Panc1 (cell line): Measurements from ENCODE around the gene WWTR1. TPM values are rescaled to one million over a fixed set of nuclear protein-coding genes. Genes with fewer than 3 reads are reported as not detected.

Source experiments
- ATAC-seq: fragments of 200-7000 bp; cut with Tn5 transposase; 2 replicates; pipeline ENCODE4 v1.9.1; 2020; ENCODE audit warnings: mild to moderate bottlenecking, moderate library complexity
- BruUV-seq: library from RNA; stranded (reverse); fragments of 400-500 nt; replicated peaks from 2 replicates; lab custom pipeline; 2021; lab: Mats Ljungman, UMichigan
- CTCF ChIA-PET: fragments of 300-600 bp; sonication (Branson Sonifier 250); formaldehyde crosslinking; loops from one replicate; lab custom pipeline; 2022; ENCODE audit warnings: antibody characterized with exemption; lab: Charles Lee
- POLR2A ChIA-PET: fragments of 300-600 bp; sonication (Branson Sonifier 250); formaldehyde crosslinking; loops from one replicate; lab custom pipeline; 2022; ENCODE audit warnings: antibody characterized with exemption; lab: Charles Lee
- DNase-seq: peaks from one replicate; pipeline ENCODE4 v3.0.0-alpha.2; 2010; ENCODE audit warnings: low read depth, low spot score
- H3K27ac ChIP-seq: 2 replicates; pipeline ENCODE4 v1.5.1; 2011; ENCODE audit warnings: mild to moderate bottlenecking, low read length, inconsistent platforms
- H3K27me3 ChIP-seq: fragments of 200-500 bp; sonication (Bioruptor generic); 2 replicates; pipeline ENCODE4 v1.6.0; 2014; ENCODE audit warnings: low read length, inconsistent platforms; ENCODE audit not compliant: control insufficient read depth, insufficient read depth
- H3K36me3 ChIP-seq: fragments of 200-500 bp; sonication (Bioruptor generic); 2 replicates; pipeline ENCODE4 v1.5.1; 2014; ENCODE audit warnings: inconsistent platforms, mild to moderate bottlenecking, low read length, moderate library complexity; ENCODE audit not compliant: control insufficient read depth, insufficient read depth
- H3K4me1 ChIP-seq: 2 replicates; pipeline ENCODE4 v1.5.1; 2011; ENCODE audit warnings: inconsistent platforms, mild to moderate bottlenecking, low read length, moderate library complexity; ENCODE audit not compliant: control insufficient read depth, insufficient read depth
- H3K4me3 ChIP-seq, 2 experiments: 2 replicates each; pipeline ENCODE4 v1.5.1; 2011 to 2012; ENCODE audit warnings: low read depth in 2 of 2, low read length in 2 of 2, mild to moderate bottlenecking in 2 of 2, inconsistent platforms in 1 of 2, moderate library complexity in 1 of 2
- H3K9me3 ChIP-seq: fragments of 200-500 bp; sonication (Bioruptor generic); 2 replicates; pipeline ENCODE4 v1.5.1; 2014; ENCODE audit warnings: low read depth, mild to moderate bottlenecking, inconsistent platforms, low read length, moderate library complexity; ENCODE audit not compliant: control insufficient read depth, insufficient read depth
- POLR2AphosphoS5 ChIP-seq: IDR thresholded peaks from 2 replicates; pipeline ENCODE4 v1.6.1; 2012; ENCODE audit warnings: mild to moderate bottlenecking, low read depth, low read length, moderate library complexity
- REST ChIP-seq, 2 experiments: IDR thresholded peaks; 2 replicates each; pipeline ENCODE4 v1.6.1; 2011 to 2012; ENCODE audit warnings: low read depth in 2 of 2, control low read depth in 1 of 2, low read length in 1 of 2, mild to moderate bottlenecking in 1 of 2, moderate library complexity in 1 of 2; ENCODE audit not compliant: insufficient read depth in 1 of 2
- SIN3A ChIP-seq: IDR thresholded peaks from 2 replicates; pipeline ENCODE4 v1.6.1; 2012; ENCODE audit warnings: low read depth, mild to moderate bottlenecking, low read length, moderate library complexity, borderline replicate concordance; ENCODE audit not compliant: insufficient read depth
- TCF7L2 ChIP-seq: IDR thresholded peaks from 2 replicates; pipeline ENCODE4 v1.6.1; 2011; ENCODE audit warnings: mild to moderate bottlenecking, low read depth, low read length, inconsistent platforms
- in situ Hi-C: cut with HindIII; loops from 2 replicates; pipeline ENCODE4 v1.10.0; 2016; ENCODE audit warnings: low sequenced_read_pairs, low pct_unique_long_range_greater_than_20kb
- intact Hi-C: fragments of 100-400 bp; cut with micrococcal nuclease; formaldehyde crosslinking; loops from one replicate; pipeline ENCODE4 v1.10.0; 2022; ENCODE audit not compliant: unreplicated experiment
- total RNA-seq: library from RNA; stranded (reverse); gene quantifications from one replicate; pipeline ENCODE4 v1.2.1, GENCODE V29; 2021; ENCODE audit not compliant: unreplicated experiment

WWTR1 gene
- total RNA-seq, 1 experiment from 2014 or later = 298 TPM

DNA sequence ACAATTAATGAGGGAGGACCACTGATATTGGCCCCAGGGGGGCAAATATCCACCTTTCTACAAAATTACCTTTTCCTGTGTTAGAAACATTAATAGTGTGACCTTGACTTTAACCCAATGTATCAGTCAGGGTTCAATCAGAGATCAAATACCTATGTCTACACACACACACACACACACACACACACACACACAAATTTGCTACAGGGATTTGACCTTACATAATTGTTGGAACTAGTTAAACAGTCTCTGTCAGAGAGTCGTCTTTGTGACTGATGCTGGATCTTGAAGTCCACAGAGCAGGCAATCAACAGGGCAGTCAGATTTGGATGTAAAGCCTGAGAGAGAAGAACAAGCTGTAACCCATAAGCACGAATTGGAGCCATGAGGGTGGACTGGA, 150.9 kb downstream of the WWTR1 start:
- Histone ChIP-seq H3K9me3 (no peaks in the 10 kb centered on the region), H3K27ac (peak overlapping the region; percentile 98), H3K4me3 (peak overlapping the region in 1 of 2 experiments; percentile 24; a peak in 1 of 4 replicates), H3K4me1 (peaks cover 70% of the 10 kb centered on the region), H3K27me3 (no peaks in the 10 kb centered on the region), H3K36me3 (no peaks in the 10 kb centered on the region)
- TF ChIP-seq TCF7L2 (no peak), SIN3A (no peak), POLR2AphosphoS5 (no peak), REST (IDR thresholded peaks at IDR 0.05; ENCODE audit: insufficient read depth in 1 of 2, low read depth in 2 of 2, low read length in 1 of 2) (no peak)
- ATAC-seq (peak; percentile 12; the same call in 1 of the 2 replicates), DNase-seq (no peak)
- POLR2A ChIA-PET = interaction anchor here (0.6 to 1.5 kb wide), 4 partner anchors 65 to 136 kb away, joined by 3 to 4 read pairs (median 3); no protein-coding TSS in a partner anchor
- no TSS peak for BruUV-seq
- intact Hi-C loops (no loop called here), in situ Hi-C loops (no loop called here)
- CTCF ChIA-PET = interaction anchor here (0.9 kb wide), 1 partner anchor 10 kb away, joined by 7 read pairs; no protein-coding TSS in a partner anchor

GRCh38 chr3:149506540-149506939, 151.3 kb downstream of the WWTR1 start:
- ChIA-PET CTCF (interaction anchor here (0.9 kb wide), 1 partner anchor 10 kb away, joined by 7 read pairs; no protein-coding TSS in a partner anchor), POLR2A (interaction anchor here (0.6 kb wide), 1 partner anchor 111 kb away, joined by 3 read pairs; no protein-coding TSS in a partner anchor)
- Histone ChIP-seq H3K27me3 (no peaks in the 10 kb centered on the region), H3K36me3 (no peaks in the 10 kb centered on the region), H3K9me3 (no peaks in the 10 kb centered on the region), H3K4me3 (no peak overlapping the region), H3K27ac (peak overlapping the region; percentile 98), H3K4me1 (peaks cover 70% of the 10 kb centered on the region)
- ATAC-seq (peak; percentile 59), DNase-seq (no peak)
- TF ChIP-seq TCF7L2 = peak; percentile 77; the same call in 1 of the 2 replicates
- TF ChIP-seq REST (IDR thresholded peaks at IDR 0.05; ENCODE audit: insufficient read depth in 1 of 2, low read depth in 2 of 2, low read length in 1 of 2) = no peak
- intact Hi-C loops (no loop called here), in situ Hi-C loops (no loop called here)
- TSS peak; percentile 31 for BruUV-seq
